HepG2 (cell line): Measurements from ENCODE around the gene KLF17. TPM values are rescaled to one million over a fixed set of nuclear protein-coding genes. Genes with fewer than 3 reads are reported as not detected.

Experiments used
- ATAC-seq: fragments of 200-7000 bp; cut with Tn5 transposase; 3 replicates; pipeline ENCODE4 v1.9.1; 2020; ENCODE audit warnings: mild to moderate bottlenecking, moderate library complexity
- BruUV-seq: library from RNA; stranded (reverse); fragments of 400-500 nt; replicated peaks from 2 replicates; lab custom pipeline; 2021; lab: Mats Ljungman, UMichigan
- CTCF ChIA-PET: fragments of 300-600 bp; formaldehyde crosslinking; extraction: SDS; loops from one replicate; lab custom pipeline; 2021; ENCODE audit warnings: low total read pairs, inconsistent platforms, low intra/inter-chr PET ratio; lab: Yijun Ruan, JAX
- POLR2A ChIA-PET: fragments of 350-600 bp; sonication (Branson Sonifier 250); formaldehyde crosslinking; loops from one replicate; lab custom pipeline; 2020; ENCODE audit warnings: antibody characterized with exemption, inconsistent platforms; lab: Yijun Ruan, JAX
- DNase-seq: peaks from one replicate; pipeline ENCODE4 v3.0.0-alpha.2; 2015; ENCODE audit warnings: low spot score
- FAIRE-seq: peaks from 3 replicates; lab custom pipeline; 2011; peaks lifted over from hg19 to GRCh38; lab: Jason Lieb, UNC
- H2AFZ ChIP-seq: one replicate; pipeline ENCODE4 v1.6.1; 2011; ENCODE audit warnings: low read length, inconsistent platforms
- H3K27ac ChIP-seq: fragments of 300-600 bp; 3 replicates; pipeline ENCODE4 v1.8.0; 2011; ENCODE audit warnings: mixed run types, mild to moderate bottlenecking, mixed read lengths, low read length, inconsistent platforms; ENCODE audit not compliant: insufficient read depth; ENCODE audit errors: extremely low read length
- H3K27me3 ChIP-seq, 2 experiments: fragments of 200-600 bp in 1 of 2; 2 replicates in 1 of 2; 3 replicates in 1 of 2; pipeline versions ENCODE4 v1.6.0 to v1.8.0; 2011; ENCODE audit warnings: low read length in 2 of 2, mild to moderate bottlenecking in 2 of 2, moderate library complexity in 2 of 2, inconsistent platforms in 1 of 2; ENCODE audit not compliant: insufficient read depth in 2 of 2, control insufficient read depth in 1 of 2
- H3K36me3 ChIP-seq, 2 experiments: fragments of 200-600 bp in 1 of 2; replicated peaks in 1 of 2; 2 replicates in 1 of 2; 3 replicates in 1 of 2; pipeline versions ENCODE4 v1.5.1 to v1.8.0; 2011; ENCODE audit warnings: low read length in 2 of 2, inconsistent platforms in 1 of 2; ENCODE audit not compliant: insufficient read depth in 2 of 2, control insufficient read depth in 1 of 2
- H3K4me1 ChIP-seq: 2 replicates; pipeline ENCODE4 v1.5.1; 2012; ENCODE audit warnings: low read length, inconsistent platforms; ENCODE audit not compliant: insufficient read depth
- H3K4me2 ChIP-seq: 2 replicates; pipeline ENCODE4 v1.6.0; 2011; ENCODE audit warnings: low read depth, low read length, inconsistent platforms
- H3K4me3 ChIP-seq, 3 experiments: fragments of 200-600 bp in 1 of 3; sonication (generic), shearing (Covaris generic) in 1 of 3; replicated peaks in 1 of 3; 2 replicates each; pipeline ENCODE4 v1.5.1; 2011 to 2016; ENCODE audit warnings: low read length in 3 of 3, inconsistent platforms in 2 of 3, low read depth in 2 of 3, mild to moderate bottlenecking in 2 of 3, control low read depth in 1 of 3, mixed read lengths in 1 of 3; ENCODE audit not compliant: insufficient read depth in 1 of 3
- H3K79me2 ChIP-seq: one replicate; pipeline ENCODE4 v1.6.1; 2011; ENCODE audit warnings: low read length, inconsistent platforms; ENCODE audit not compliant: insufficient read depth
- H3K9ac ChIP-seq: 2 replicates; pipeline ENCODE4 v1.6.0; 2011; ENCODE audit warnings: mild to moderate bottlenecking, low read depth, low read length, inconsistent platforms; ENCODE audit not compliant: insufficient read depth
- H3K9me3 ChIP-seq: 2 replicates; pipeline ENCODE4 v1.5.1; 2012; ENCODE audit warnings: mild to moderate bottlenecking, low read length
- H4K20me1 ChIP-seq: 2 replicates; pipeline ENCODE4 v1.6.0; 2011; ENCODE audit warnings: inconsistent platforms, mild to moderate bottlenecking, low read length, moderate library complexity; ENCODE audit not compliant: insufficient read depth
- KDM1A ChIP-seq: IDR thresholded peaks from 2 replicates; pipeline ENCODE4 v1.6.1; 2016; ENCODE audit warnings: missing compliant biosample characterization
- MTF2 ChIP-seq: sonication (generic); formaldehyde crosslinking; IDR thresholded peaks from 2 replicates; pipeline ENCODE4 v1.5.0; 2020; ENCODE audit warnings: missing genetic modification reagents, borderline replicate concordance
- NFKB2 ChIP-seq: sonication (generic); formaldehyde crosslinking; IDR thresholded peaks from 2 replicates; pipeline ENCODE4 v1.4.0; 2020; ENCODE audit warnings: missing genetic modification reagents, borderline replicate concordance
- NR2C2 ChIP-seq: sonication (generic); formaldehyde crosslinking; IDR thresholded peaks from 2 replicates; pipeline ENCODE4 v1.4.0; 2020; ENCODE audit warnings: missing genetic modification reagents, mild to moderate bottlenecking, moderate library complexity, borderline replicate concordance
- PRMT3 ChIP-seq: sonication (generic); formaldehyde crosslinking; IDR thresholded peaks from 2 replicates; pipeline ENCODE4 v1.8.1; 2022; ENCODE audit warnings: low read depth, mild to moderate bottlenecking, moderate library complexity, missing genetic modification reagents, borderline replicate concordance
- RELA ChIP-seq: sonication (generic); formaldehyde crosslinking; IDR thresholded peaks from 2 replicates; pipeline ENCODE4 v1.4.0; 2020; ENCODE audit warnings: missing genetic modification reagents
- SCMH1 ChIP-seq: sonication (generic); formaldehyde crosslinking; IDR thresholded peaks from 2 replicates; pipeline ENCODE4 v1.9.0; 2021; ENCODE audit warnings: missing genetic modification reagents, mild to moderate bottlenecking, borderline replicate concordance
- SOX6 ChIP-seq, 2 experiments: fragments of 450-650 bp in 1 of 2; sonication (generic) in 1 of 2; formaldehyde crosslinking in 1 of 2; IDR thresholded peaks; 2 replicates each; pipeline versions ENCODE4 v1.4.0 to v1.6.1; 2017 to 2020; ENCODE audit warnings: antibody characterized with exemption in 1 of 2, mild to moderate bottlenecking in 1 of 2, missing genetic modification reagents in 1 of 2
- ZBED4 ChIP-seq: sonication (generic); formaldehyde crosslinking; IDR thresholded peaks from 2 replicates; pipeline ENCODE4 v1.4.0; 2020; ENCODE audit warnings: missing genetic modification reagents, borderline replicate concordance
- ZFX ChIP-seq: sonication (generic); formaldehyde crosslinking; IDR thresholded peaks from 2 replicates; pipeline ENCODE4 v1.4.0; 2020; ENCODE audit warnings: mild to moderate bottlenecking, low read depth, missing genetic modification reagents, moderate library complexity
- ZNF318 ChIP-seq: sonication (generic); formaldehyde crosslinking; IDR thresholded peaks from 2 replicates; pipeline ENCODE4 v1.4.0; 2020; ENCODE audit warnings: mild to moderate bottlenecking, missing genetic modification reagents
- ZNF543 ChIP-seq: sonication (generic); formaldehyde crosslinking; IDR thresholded peaks from 2 replicates; pipeline ENCODE4 v1.4.0; 2020; ENCODE audit warnings: mild to moderate bottlenecking, missing genetic modification reagents
- ZNF546 ChIP-seq: sonication (generic); formaldehyde crosslinking; conservative IDR thresholded peaks from 2 replicates; pipeline ENCODE4 v1.8.1; 2023; ENCODE audit warnings: mild to moderate bottlenecking, missing genetic modification reagents
- WGBS: methylation state at CpG from one replicate; pipeline ENCODE4 v1.1.6; 2017; ENCODE audit warnings: low lambda C conversion rate; 5-methylcytosine and 5-hydroxymethylcytosine counted together
- in situ Hi-C: cut with HindIII; loops from 2 replicates; pipeline ENCODE4 v1.10.0; 2017; ENCODE audit warnings: low pct_unique_long_range_greater_than_20kb; ENCODE audit not compliant: extremely low pct_ligation_motif_present
- intact Hi-C: fragments of 100-400 bp; cut with micrococcal nuclease; formaldehyde crosslinking; loops from one replicate; pipeline ENCODE4 v1.10.0; 2022; ENCODE audit not compliant: unreplicated experiment
- polyA plus RNA-seq, 8 experiments: library from polyadenylated mRNA; depleted of rRNA in 3 of 8; stranded (reverse) in 7 of 8; unstranded in 1 of 8; fragments of >200 nt; fragmentation: Illumina TruSeq in 4 of 8; extraction: Trizol in 4 of 8; gene quantifications; 2 replicates each; pipeline versions ENCODE4 v1.2.1 to v1.2.3, GENCODE V29; 2011 to 2016; ENCODE audit warnings: low read depth in 4 of 8, missing spikeins in 1 of 8, mixed read lengths in 1 of 8; ENCODE audit not compliant: insufficient read depth in 1 of 8
- total RNA-seq, 5 experiments: library from RNA; depleted of rRNA; stranded (reverse); fragments of >200 nt; fragmentation: Illumina TruSeq; extraction: Trizol; gene quantifications; 2 replicates each; pipeline ENCODE4 v1.2.3, GENCODE V29; 2016; ENCODE audit warnings: low read depth in 1 of 5

The KLF17 gene
- total and polyA plus RNA-seq, 2 of the 13 experiments (the other 11 are each of a cell fraction or from before 2014, with no cell fraction given): not detected

- in situ Hi-C loops: no loop called here
- DNase-seq (no peak), ATAC-seq (no peak), FAIRE-seq (no peak)
- Histone ChIP-seq H3K9ac (no peak overlapping the region), H3K36me3 (no peaks in the 10 kb centered on the region), H3K9me3 (no peaks in the 10 kb centered on the region), H3K4me3 (no peak overlapping the region), H3K27ac (no peak overlapping the region), H2AFZ (no peak overlapping the region), H4K20me1 (no peaks in the 10 kb centered on the region), H3K4me2 (no peak overlapping the region), H3K27me3 (peaks cover 0 to 15% of the 10 kb centered on the region in 2 experiments; a peak in 3 of 5 replicates), H3K79me2 (no peaks in the 10 kb centered on the region), H3K4me1 (peaks cover 30% of the 10 kb centered on the region)
- 0% methylated on average over 3 of the region's 3 CpGs for WGBS
- intact Hi-C loops: no loop called here
- BruUV-seq: no TSS peak
- ChIA-PET POLR2A (no interaction called here), CTCF (no interaction called here)
- TF ChIP-seq NFKB2 (CRISPR knock-in tag): no peak
- no peak for TF ChIP-seq SCMH1 (CRISPR knock-in tag)
- TF ChIP-seq KDM1A: no peak
- no peak for TF ChIP-seq MTF2 (CRISPR knock-in tag)
- no peak for TF ChIP-seq ZNF318 (CRISPR knock-in tag)
- TF ChIP-seq RELA (CRISPR knock-in tag): no peak
- TF ChIP-seq SOX6 (IDR thresholded peaks at IDR 0.05): no peak
- no peak for TF ChIP-seq SOX6 (CRISPR knock-in tag; IDR thresholded peaks at IDR 0.05)
- no peak for TF ChIP-seq ZNF546 (CRISPR knock-in tag)
- TF ChIP-seq PRMT3 (CRISPR knock-in tag): no peak
- TF ChIP-seq ZFX (CRISPR knock-in tag): no peak
- TF ChIP-seq ZBED4 (CRISPR knock-in tag): no peak
- no peak for TF ChIP-seq NR2C2 (CRISPR knock-in tag)
- no peak for TF ChIP-seq ZNF543 (CRISPR knock-in tag)
Measured at GRCh38 chr1:44071461-44071860, 47.2 kb upstream of the KLF17 start.
